Measurements from ENCODE around the gene MBOAT2.
"Not testable (repeated sequence)": the region's sequence is repeated elsewhere in the genome, so short reads cannot be mapped to it uniquely, and the experiment has no call there.

Gene MBOAT2

GRCh38 chr2:9003616-9004337 lies at the start of gene MBOAT2:
MBOAT2 (minus strand) TSS chr2:9003684; CDS start chr2:9003614, 70 bp downstream.
- DNase-seq: peak; percentile 58 to 80

GRCh38 chr2:9052821-9053533 lies 49.5 kb upstream of the MBOAT2 start:
- DNase-seq: no peak

- not testable (repeated sequence) for DNase-seq
Observed at GRCh38 chr2:9051451-9051850, 48.0 kb upstream of the MBOAT2 start.

GRCh38 chr2:9050122-9050809 lies 46.8 kb upstream of the MBOAT2 start:
- no peak for DNase-seq

GRCh38 chr2:9045595-9045994 lies 42.1 kb upstream of the MBOAT2 start:
- DNase-seq: peak; percentile 14 to 67

- DNase-seq: not testable (repeated sequence)
Observed at GRCh38 chr2:9043491-9043890, 40.0 kb upstream of the MBOAT2 start.

GRCh38 chr2:9037166-9037565 lies 33.7 kb upstream of the MBOAT2 start:
- DNase-seq: no peak

GRCh38 chr2:9033385-9034168 lies 30.1 kb upstream of the MBOAT2 start:
- no peak for DNase-seq

- DNase-seq: no peak
Observed at GRCh38 chr2:9032536-9033255, 29.2 kb upstream of the MBOAT2 start.

GRCh38 chr2:9032121-9032520 lies 28.6 kb upstream of the MBOAT2 start:
- DNase-seq: no peak

- no peak for DNase-seq
Observed at GRCh38 chr2:9031246-9031645, 27.8 kb upstream of the MBOAT2 start.

GRCh38 chr2:9030841-9031240 lies 27.4 kb upstream of the MBOAT2 start:
- peak; percentile 56 to 57 for DNase-seq

- no peak for DNase-seq
Observed at GRCh38 chr2:9030190-9030589, 26.7 kb upstream of the MBOAT2 start.

GRCh38 chr2:9029721-9030120 lies 26.2 kb upstream of the MBOAT2 start:
- no peak for DNase-seq

- DNase-seq: no peak
Observed at GRCh38 chr2:9027884-9028283, 24.4 kb upstream of the MBOAT2 start.

GRCh38 chr2:9025746-9026145 lies 22.3 kb upstream of the MBOAT2 start:
- no peak for DNase-seq

- no peak for DNase-seq
Observed at GRCh38 chr2:9024575-9024974, 21.1 kb upstream of the MBOAT2 start.

- DNase-seq: no peak
Observed at GRCh38 chr2:9021563-9022211, 18.2 kb upstream of the MBOAT2 start.

- DNase-seq: no peak
Observed at GRCh38 chr2:9020267-9020666, 16.8 kb upstream of the MBOAT2 start.

- DNase-seq: no peak
Observed at GRCh38 chr2:9018534-9018933, 15.1 kb upstream of the MBOAT2 start.

- no peak for DNase-seq
Observed at GRCh38 chr2:9018109-9018508, 14.6 kb upstream of the MBOAT2 start.

GRCh38 chr2:9017411-9017810 lies 13.9 kb upstream of the MBOAT2 start:
- no peak for DNase-seq
